HG02885 (cell line): ENCODE data around the gene ZNF45.
"Not testable (repeated sequence)": the region's sequence is repeated elsewhere in the genome, so short reads cannot be mapped to it uniquely, and the experiment has no call there.

Experiments
- ATAC-seq: cut with Tn5 transposase; IDR thresholded peaks from one replicate; pipeline ENCODE4 v1.9.1; 2021; ENCODE audit warnings: mild to moderate bottlenecking; ENCODE audit not compliant: unreplicated experiment, poor library complexity

Gene ZNF45

DNA sequence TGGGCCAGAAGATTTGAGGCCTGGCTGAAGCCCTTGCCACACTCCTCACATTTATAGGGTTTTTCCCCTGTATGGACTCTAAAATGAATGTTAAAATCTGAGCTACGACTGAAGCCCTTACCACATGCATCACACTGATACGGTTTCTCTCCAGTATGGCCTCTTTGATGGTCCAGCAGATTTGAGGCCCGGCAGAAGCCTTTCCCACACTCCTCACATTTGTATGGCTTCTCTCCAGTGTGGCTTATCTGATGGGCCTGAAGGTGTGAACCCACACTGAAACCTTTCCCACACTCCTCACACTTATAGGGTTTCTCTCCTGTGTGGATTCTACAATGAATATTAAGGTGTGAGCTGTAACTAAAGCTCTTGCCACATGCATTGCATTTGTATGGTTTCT is 21.0 kb downstream of the ZNF45 start:
- no peak for ATAC-seq

DNA sequence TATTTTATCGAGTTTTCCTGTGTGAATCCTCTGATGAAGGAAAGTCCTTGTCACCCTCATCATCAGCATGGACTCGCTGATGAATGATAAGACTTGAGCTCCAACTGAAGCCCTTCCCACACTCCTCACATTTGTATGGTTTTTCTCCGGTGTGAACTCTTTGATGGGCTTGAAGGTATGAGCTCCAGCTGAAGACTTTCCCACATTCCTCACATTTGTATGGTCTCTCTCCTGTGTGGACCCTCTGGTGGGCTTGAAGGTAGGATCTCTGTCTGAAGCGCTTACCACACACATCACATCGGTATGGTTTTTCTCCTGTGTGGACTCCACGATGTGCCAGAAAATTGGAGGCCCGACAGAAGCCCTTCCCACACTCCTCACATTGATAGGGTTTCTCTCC is 21.7 kb downstream of the ZNF45 start:
- no peak for ATAC-seq

DNA sequence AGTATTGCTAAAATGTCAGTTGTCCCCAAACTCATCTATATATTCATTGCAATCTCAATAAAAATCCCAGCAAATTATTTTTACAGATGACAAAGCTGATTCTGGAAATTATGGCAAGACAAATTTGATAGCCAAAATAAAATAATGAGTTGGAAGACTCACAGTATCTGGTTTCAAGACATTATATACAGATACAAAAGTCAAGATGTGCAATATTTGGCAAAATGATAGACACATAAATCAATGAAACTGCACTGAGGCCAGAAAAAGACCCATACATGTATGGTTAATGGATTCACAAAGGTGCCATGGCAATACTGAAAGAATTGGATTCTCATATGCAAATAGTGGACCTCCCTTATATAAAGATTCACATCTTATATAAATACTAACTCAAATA is 24.2 kb downstream of the ZNF45 start:
- ATAC-seq = no peak

DNA sequence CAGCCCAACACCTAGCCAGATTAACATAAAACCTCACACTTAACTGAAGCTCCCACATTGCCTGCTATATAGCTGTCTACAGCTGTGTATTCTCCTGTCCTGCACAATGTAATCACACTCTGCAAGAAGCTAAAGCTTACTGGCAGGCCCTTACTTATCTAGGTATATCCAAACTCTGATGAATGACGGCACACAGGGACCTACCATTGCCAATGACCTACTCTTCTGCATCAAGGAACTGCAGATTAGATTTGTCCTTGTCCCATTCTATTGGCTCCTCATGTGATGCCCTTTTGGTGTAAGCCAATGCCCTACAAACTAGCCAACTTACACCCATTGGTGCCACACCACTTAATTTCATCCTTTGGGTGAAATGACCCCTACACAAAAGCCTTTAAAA is 26.4 kb downstream of the ZNF45 start:
- ATAC-seq = no peak

DNA sequence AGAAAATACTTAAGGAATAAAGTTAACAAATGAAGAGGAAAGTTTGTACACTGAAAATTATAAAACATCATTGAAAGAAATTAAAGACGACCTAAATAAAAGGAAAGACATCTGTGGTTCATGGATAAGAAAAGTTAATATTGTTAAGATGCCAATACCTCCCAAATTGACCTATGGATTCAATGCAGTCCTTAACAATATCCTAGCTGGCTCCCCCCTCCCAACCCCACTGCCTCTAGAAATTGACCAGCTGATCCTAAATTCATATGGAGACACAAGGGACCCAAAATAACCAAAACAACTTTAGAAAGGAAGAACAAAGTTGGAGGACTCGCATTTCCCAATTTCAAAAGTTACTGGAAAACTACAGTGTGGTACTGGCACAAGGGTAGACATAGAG is 28.3 kb downstream of the ZNF45 start:
- ATAC-seq = no peak

DNA sequence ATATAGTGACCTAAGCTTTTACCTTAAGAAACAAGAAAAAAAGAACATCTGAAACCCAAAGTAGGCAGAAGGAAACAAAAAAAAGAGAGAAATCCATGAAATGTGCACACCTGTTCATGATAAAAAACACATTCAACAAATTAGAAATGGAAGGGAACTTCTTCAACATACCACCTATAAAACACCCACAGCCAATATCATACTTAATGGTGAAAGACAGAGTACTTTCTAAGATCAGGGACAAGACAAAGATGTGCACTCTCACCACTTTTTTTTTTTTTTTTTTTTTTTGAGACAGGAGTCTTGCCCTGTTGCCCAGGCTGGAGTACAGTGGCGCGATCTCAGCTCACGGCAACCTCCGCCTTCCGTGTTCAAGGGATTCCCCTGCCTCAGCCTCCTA is 29.2 kb downstream of the ZNF45 start:
- ATAC-seq = no peak

DNA sequence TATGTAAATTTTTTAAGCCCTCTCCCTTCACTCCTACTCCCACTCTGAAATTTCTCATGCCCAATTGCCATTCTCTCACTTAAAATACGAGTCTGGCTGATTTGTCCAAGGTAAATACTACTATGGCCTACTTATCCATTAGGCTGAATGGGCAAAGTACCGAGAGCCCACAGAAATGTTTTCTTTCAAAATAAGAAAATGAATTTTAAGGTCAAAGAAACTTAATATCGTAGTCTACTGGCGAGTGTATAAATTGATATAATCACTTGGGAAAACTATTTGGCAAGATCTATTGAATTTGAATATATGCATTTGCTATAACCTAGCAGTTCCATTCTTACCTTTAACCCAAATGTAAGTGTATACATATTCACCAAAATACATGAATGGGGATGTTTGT is 32.7 kb downstream of the ZNF45 start:
- ATAC-seq = no peak

DNA sequence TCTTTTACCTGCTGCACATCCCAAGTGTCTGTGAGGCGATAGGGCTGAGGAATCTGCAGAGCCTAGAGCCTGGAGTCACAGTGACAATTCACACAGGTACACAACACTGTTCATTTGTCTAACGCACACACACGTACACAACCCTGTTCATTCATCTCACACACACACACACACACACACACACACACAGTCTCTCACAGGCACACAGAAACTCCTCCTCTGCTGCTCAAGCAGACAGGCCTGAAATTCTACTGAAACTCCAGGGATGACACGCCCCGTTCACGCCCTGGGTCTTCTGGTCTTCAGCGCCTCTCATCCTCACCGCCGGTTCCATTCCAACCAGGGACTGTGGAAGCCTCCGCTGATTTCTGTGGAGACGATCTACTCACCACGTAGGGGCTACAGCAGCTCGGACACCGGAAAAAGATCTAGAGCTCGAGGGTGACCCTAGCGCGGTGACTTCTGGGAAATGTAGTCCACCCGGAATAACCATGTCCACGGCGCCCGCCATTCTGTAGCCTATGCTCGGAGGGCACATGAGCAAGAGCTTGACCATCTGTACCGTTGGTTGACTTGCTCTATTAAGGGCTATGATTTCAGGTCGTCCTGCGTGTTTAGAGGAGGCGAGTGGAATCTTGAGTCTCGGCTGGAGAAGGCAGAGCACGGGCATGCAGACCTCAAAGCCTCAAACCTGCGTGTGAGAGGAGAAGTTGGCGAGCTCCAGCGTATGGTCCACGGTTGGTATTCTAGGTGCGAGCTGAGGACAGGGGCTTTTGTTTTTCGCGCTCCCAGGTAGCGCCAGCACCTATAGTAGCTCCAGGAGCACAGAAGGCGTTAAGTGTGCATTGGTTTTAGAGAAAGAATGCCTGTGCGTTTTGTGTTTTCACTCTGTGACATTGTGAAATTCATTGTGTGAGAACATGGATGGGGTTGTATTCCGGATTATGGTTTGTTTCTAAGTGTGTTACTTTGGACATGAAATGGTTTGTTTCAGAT is 33.4 kb downstream of the ZNF45 start:
- peak; percentile 88 for ATAC-seq

DNA sequence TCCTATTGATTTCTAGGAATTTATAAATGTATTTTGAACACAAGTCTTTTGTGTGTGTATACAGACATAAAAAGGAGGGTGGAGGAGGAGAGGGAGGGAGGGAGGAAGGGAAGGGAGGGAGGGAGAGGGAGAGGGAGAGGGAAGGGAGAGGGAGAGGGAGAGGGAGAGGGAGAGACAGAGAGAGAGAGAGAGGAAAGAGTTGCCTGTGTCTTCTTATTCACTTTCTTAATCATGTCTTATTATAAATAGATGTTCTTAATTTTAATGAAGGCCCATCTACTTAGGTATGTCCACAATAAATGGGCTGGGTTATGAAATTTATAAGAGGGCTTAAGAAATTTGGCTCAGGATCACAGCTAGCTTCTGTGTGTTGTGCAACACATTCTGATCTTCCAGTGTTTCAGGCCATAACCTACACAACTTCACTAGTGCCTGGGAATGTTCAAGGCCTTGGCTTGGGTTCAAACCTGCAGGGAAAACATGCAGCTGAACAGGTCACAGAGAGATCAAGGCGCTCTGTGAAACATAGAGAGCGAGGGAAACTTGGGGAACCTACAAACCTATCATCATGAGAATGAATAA is 39.3 kb downstream of the ZNF45 start:
- ATAC-seq = no peak

DNA sequence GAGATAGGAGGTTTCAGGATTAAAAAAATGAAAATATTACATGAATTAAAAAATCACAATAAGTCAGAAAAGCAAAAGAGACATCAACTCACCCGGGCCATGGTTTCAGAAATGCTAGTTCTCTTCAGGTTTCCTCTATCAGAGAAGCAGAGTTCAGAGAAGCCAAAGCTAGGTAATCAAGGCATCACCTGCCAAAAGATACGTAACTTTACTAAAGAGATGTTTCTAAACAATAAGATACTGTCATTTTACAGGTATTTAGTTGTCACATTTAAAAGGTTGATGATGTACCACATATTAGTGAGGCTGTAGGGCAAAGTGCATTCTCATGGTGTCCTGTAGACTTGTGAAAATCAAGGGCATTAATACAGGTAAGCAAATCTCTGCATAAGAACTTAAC is 51.2 kb downstream of the ZNF45 start, which contains the start of gene ZNF404:
Gene ZNF404 (minus strand): TSS at position 101 of the 400 bp plus-strand sequence.
- no peak for ATAC-seq

DNA sequence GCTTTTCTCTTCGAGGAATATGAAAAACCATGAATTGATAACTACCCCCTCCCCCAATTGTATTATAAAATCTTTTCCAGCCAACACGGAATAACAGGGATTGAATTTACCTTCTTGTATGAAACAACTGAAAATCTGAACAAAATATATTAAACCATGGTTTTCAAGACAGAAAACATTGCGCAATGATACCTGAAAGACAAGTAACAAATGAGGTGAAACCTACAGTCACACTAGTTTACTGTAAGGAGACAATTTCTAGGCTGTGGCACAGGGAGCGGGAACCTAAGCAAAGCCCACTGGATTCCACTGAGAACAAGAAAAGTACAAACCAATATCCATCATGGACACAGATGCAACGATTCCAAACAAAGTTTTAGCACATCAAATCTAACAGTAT is 54.6 kb downstream of the ZNF45 start:
- no peak for ATAC-seq

DNA sequence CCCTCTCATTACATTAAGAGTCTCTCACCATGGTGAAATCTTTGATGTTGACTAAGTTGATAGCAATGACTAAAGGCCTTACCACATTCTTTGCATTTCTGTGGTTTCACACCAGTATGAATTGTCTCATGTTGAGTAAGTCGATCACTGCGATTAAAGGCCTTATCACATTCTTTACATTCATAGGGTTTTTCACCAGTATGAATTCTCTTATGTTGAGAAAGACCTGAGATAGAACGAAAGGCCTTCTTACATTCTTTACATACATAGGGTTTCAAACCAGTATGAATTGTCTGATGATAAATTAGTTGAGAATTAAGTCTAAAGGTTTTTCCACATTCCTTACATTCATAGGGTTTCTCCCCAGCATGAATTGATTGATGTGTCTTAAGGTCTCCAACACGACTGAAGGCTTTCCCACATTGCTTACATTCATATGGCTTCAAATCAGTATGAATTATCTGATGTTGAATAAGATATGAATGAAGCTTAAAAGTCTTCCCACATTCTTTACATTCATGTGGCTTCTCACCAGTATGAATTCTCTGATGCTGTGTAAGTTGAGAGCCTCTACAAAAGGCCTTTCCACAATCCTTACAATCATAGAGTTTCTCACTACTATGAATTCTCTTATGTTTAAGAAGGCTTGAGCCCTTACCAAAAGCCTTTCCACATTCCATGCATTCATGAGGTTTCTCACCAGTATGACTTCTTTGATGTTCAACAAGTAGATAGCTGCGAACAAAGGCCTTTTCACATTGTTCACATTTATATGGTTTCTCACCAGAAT is 62.3 kb downstream of the ZNF45 start:
- no peak for ATAC-seq

DNA sequence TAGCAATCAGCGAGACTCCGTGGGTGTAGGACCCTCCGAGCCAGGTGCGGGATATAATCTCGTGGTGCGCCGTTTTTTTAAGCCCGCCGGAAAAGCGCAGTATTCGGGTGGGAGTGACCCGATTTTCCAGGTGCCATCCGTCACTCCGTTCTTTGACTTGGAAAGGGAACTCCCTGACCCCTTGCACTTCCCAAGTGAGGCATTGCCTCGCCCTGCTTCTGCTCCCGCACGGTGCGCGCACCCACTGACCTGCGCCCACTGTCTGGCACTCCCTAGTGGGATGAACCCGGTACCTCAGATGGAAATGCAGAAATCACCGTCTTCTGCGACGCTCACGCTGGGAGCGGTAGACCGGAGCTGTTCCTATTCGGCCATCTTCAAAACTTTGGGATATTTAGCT is 68.2 kb downstream of the ZNF45 start:
- ATAC-seq = not testable (repeated sequence)
